ENCODE results near the gene KIAA1217. TPM values are rescaled to one million over a fixed set of nuclear protein-coding genes. Genes with fewer than 3 reads are reported as not detected.

KIAA1217 gene
- polyA plus RNA-seq, 3 donors = 73.9 to 84.0 (median 74.2) TPM

- no peak for DNase-seq (ENCODE audit: low read depth in 3 of 3, low spot score in 2 of 3)
Observed at GRCh38 chr10:24240041-24240751, 31.3 kb downstream of the KIAA1217 start.

DNA sequence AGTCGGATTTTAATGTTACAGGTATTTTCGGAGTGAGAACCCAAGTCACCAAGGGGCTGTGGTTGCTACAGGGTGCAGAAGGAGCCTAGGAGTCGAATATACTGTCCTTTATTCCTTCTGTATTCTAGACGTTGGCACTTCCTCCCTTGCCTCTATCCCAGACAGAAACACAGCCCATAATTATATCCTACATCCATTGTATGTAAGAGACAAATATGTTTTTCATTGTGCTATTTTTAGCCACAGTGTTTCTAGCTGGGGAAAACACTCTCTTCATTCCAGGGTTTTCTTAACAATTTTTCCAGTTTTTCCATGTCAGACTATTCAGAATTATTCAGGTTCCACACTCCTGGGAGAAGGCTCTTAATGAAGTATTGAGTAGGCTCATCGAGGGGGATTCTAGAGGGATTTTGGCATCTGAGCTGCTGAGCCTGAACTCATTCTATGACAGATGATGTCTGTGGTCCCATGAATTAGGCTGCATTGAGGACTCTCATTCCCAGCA, 32.6 kb downstream of the KIAA1217 start:
- DNase-seq (ENCODE audit: low read depth in 3 of 3, low spot score in 2 of 3) = no peak

- no peak for DNase-seq (ENCODE audit: low read depth in 3 of 3, low spot score in 2 of 3)
Observed at GRCh38 chr10:24242562-24242961, 33.6 kb downstream of the KIAA1217 start.

DNA sequence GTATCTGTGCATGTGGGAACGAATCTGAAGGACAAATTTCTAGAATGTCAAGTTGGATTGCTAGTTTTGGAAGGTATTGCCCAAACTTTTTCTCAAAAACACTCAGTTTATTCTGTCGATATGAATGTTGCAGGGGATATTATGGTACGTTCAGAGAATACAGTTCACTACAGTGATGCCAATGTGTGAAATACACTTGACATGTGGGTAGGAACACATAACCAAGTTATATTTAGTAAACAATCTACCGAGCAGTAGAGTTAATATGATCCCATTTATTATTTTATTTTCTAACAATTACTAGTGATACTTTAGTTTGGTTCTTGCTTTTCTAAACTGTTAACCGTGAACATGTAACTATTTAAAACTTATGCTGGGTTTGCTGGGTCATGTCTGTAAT, 37.4 kb downstream of the KIAA1217 start:
- DNase-seq (ENCODE audit: low read depth in 3 of 3, low spot score in 2 of 3) = no peak

DNA sequence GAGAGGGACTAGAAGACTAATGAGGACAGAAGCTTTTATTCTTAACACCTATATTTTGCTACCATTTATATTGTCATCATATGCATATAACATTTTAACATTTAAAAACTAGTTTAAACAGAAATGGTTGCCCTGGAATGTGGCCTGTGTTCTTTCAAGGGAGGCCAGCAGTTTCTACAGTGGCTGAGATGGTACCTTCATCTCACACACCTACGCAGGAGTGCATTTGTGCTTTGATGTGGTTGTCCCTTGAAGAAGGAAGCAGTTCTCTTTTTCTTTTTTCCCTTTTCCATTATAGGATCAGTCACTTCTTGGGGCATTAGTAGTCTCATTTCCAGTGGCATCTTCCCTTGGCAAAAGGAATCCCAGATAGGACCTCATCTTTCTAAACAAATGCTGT, 38.9 kb downstream of the KIAA1217 start:
- DNase-seq (ENCODE audit: low read depth in 3 of 3, low spot score in 2 of 3) = no peak

- no peak for DNase-seq (ENCODE audit: low read depth in 3 of 3, low spot score in 2 of 3)
Observed at GRCh38 chr10:24249829-24250415, 41.0 kb downstream of the KIAA1217 start.

DNA sequence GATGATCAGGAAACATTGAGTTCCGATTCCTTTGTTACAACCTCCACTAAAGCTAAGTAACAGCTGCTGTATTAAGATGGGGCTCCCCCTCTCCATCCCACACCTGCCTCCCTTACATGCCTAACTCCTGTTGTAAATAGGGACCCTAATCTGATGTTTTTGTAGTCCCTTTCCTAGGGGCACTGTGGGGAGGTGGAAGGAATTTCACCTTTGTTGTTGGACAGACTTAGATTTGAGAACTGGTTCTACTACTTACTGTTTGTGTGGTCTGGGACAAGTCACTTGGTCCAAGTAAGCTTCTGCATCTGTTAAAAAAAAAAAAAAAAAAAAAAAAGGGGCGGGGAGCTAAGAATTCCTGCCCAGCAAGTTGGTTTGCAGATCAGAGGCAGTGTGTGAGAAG, 42.6 kb downstream of the KIAA1217 start:
- DNase-seq (ENCODE audit: low read depth in 3 of 3, low spot score in 2 of 3) = no peak

GRCh38 chr10:24254180-24254579, 45.2 kb downstream of the KIAA1217 start:
- DNase-seq (ENCODE audit: low read depth in 3 of 3, low spot score in 2 of 3) = no peak

DNA sequence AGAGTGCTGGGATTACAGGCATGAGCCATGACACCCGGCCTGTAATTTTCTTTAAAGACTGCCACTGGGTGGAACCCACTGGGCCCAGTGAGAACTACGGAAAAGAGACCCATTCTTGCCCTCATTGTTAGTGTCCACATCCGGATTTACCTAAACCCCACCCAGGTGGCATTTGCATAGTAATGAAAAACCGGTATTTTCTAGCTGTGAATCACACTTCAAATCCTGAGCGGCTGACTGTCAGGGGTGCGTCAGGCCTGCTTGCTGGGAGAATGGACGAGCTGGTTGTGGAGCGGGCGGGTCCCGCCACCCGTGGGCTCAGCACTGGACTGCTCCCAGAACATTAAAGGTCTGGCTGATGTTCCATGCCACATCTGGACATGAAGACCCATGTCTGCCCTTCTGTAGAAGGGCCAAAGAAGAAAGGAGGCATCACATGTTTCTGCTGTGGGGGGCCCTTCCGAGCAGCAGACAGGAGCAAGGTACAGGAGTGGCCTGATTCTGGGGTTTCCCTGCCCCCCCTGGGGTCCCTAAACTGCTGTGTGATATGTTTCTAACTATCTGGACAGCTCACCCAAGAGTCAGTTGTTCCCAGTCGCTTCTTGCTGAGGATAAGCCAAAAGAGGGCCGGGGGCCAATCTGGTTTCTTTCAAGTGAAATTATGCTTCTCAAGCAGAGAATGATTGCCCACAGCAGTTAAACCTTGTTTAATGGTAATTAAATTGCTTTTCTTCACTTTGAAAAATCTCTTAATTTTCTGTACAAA, 46.4 kb downstream of the KIAA1217 start:
- DNase-seq (ENCODE audit: low read depth in 3 of 3, low spot score in 2 of 3) = no peak

DNA sequence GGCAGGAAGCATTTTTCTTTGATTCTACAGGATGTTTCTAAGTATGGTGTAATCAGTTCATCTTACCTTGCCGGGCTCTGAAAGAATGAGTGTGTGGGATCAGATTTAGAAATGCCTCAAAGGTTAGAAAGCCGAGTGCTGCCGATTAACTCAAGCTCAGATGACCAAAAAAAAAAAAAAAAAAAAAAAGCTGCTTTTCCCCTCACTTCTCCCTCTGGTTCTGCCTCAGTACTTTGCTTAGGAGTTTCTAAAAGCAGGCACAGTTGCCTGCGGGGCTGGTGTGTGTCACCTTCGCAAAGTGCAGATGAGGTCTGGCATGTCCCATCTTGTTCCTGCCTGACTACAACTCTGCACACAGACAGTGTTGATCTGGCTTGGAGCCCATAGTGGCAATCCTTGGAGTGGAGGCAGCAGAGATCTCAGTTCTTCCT, 47.0 kb downstream of the KIAA1217 start:
- DNase-seq (ENCODE audit: low read depth in 3 of 3, low spot score in 2 of 3) = no peak

DNA sequence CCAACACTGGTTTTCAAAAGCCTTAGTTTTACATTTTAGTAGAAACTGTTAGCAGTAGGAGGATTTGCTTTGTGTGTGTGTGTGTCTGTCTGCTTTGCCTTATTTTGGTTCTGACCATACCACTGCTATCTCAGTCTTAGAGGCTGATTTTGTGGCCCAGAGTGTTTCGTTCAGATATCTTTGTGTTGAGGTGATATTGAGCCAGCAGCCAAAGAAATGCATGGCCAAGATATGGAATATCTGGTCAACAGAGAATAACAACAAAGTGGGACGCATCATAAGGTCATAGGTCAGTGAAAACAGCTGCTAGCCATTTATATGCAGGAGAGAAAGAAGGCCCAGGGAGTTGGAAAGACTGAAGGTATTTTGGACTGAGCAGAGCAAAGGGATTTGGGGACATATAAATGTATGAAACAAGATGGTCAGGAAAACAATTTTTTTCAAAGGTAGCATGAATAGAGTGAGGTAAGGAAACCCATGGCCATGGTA, 47.7 kb downstream of the KIAA1217 start:
- DNase-seq (ENCODE audit: low read depth in 3 of 3, low spot score in 2 of 3) = no peak

DNA sequence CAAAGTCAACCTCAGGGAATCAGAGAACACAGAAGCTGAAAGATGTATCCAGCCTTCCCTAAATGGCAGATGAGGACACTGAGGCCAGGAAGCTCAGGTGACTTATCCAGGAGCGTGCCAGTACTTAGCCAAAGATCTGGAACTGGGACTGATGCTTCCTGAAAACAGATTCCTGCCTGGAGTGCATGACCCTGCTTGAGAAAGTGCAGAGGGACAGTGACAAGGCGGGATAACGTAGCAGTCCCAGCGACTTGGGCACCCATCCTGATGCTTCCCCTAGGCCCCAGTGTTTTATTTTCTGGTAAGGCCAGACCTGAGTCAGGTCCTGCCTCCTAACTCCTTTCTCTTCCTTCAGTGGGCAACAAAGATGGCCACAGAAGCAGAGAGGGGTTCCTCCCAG, 48.6 kb downstream of the KIAA1217 start:
- DNase-seq (ENCODE audit: low read depth in 3 of 3, low spot score in 2 of 3) = no peak

GRCh38 chr10:24259365-24260130, 50.6 kb downstream of the KIAA1217 start:
- no peak for DNase-seq (ENCODE audit: low read depth in 3 of 3, low spot score in 2 of 3)

- no peak for DNase-seq (ENCODE audit: low read depth in 3 of 3, low spot score in 2 of 3)
Observed at GRCh38 chr10:24261627-24262026, 52.7 kb downstream of the KIAA1217 start.

DNA sequence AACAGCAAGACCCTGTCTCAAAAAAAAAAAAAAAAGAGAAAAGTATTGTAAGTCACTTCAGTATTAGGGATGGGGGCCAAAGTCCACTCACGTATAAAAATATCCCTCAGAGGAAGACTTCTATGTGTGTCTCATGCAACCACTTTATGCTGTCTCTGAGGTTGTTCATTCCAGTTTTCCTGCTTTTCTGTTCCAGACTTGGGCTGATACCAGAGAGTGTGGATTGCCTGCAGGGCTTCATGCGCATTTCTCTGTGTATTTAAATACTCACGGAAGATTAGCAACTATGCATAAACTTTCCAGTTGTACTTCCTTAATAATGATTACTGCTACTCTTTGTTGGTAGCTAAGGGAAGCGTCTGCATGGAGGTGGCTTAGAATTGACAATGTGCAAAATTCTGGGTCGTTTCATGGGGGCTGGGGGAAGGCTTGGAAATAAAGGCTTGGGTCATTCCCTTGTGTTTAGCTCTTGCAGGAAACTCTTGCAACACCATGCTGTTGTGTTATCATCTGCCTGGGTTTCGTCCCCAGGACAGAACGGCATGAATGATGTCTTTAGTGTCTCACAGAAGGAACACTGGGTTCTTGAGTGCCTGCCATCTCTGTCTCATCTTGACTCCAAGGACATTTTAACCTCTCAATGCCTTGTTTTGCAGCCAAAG, 54.1 kb downstream of the KIAA1217 start:
- DNase-seq (ENCODE audit: low read depth in 3 of 3, low spot score in 2 of 3) = no peak

DNA sequence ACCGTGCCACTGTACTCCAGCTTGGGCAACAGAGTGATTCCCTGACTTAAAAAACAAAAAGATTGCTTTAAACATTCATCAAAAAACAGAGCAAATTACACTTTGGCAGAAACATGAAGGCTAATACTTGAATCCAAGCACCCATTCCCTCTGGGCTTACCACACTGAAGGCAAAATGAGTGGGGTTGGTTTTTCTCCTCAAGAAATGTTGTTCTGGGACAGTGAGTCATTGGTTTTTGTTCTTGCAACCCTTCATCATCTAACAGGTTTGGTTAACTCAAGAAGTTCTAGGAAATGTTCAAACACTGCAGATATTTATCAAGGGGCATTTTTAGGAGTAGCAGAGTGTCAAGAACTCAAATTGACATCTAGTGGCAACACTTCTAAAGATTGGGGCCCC, 60.5 kb downstream of the KIAA1217 start:
- DNase-seq (ENCODE audit: low read depth in 3 of 3, low spot score in 2 of 3) = no peak

DNA sequence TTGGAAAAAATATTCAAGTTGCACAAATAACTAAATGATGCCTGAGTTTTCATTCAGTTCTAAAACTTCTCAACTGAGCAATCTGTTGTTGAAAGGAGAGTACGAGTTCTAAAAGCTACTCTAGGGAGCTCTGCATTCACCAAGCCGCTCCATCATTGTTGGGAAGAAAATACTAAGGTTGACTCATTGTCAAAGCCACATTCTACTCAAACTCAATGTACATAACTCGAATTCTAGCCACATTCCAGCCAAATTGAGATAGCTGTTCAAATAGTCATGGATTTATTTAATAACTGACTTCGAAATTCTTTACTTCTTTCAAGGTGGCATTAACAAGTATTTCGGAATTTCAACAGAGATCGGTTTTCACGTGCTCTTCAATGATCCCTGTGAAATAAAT, 63.4 kb downstream of the KIAA1217 start:
- DNase-seq (ENCODE audit: low read depth in 3 of 3, low spot score in 2 of 3) = no peak

- no peak for DNase-seq (ENCODE audit: low read depth in 3 of 3, low spot score in 2 of 3)
Observed at GRCh38 chr10:24277277-24277676, 68.3 kb downstream of the KIAA1217 start.

DNA sequence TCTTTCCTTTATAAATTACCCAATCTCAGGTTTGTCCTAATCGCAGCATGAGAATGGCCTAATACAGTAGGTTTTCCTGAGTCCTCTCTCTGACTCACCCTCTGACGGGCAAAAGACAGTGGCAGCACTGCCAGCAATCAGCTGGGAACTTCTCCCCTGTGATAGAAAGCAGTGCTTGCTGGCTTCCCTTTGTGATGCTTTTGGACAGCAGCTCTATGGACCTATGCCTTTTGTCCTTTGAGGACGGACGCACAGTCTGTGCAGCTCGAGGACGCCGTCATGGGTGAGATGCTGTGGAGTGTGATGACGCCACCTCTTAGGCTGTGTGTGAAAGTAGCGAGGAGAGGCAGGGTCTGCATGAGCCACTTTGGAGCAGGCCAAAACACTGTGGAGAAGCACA, 68.8 kb downstream of the KIAA1217 start:
- DNase-seq (ENCODE audit: low read depth in 3 of 3, low spot score in 2 of 3) = no peak

- no peak for DNase-seq (ENCODE audit: low read depth in 3 of 3, low spot score in 2 of 3)
Observed at GRCh38 chr10:24278176-24278889, 69.4 kb downstream of the KIAA1217 start.
